ENCODE results near the gene USP2. TPM values are rescaled to one million over a fixed set of nuclear protein-coding genes. Genes with fewer than 3 reads are reported as not detected.

USP2 gene
- total RNA-seq, 1 experiment from 2014 or later: 5.7 TPM

GRCh38 chr11:119338965-119339588 is 42.4 kb downstream of the USP2 start:
- DNase-seq: peak; percentile 40

More at GRCh38 chr11:119338965-119339588, 42.4 kb downstream of the USP2 start:
- no peaks in the 10 kb centered on the region for H3K9me3 ChIP-seq (ENCODE audit: control insufficient read depth, low read depth, low read length)
- H3K79me2 ChIP-seq (ENCODE audit: insufficient read depth, low read length): peaks cover 13% of the 10 kb centered on the region; the same call in 1 of the 2 replicates
- no peak overlapping the region for H2AK5ac ChIP-seq (ENCODE audit: insufficient read length, low read length)
- Mint-ChIP-seq H3K36me3 (ENCODE audit: insufficient read depth in 1 of 3, low read depth in 3 of 3) (peaks cover 13 to 18% (median 15%) of the 10 kb centered on the region in 3 experiments), H3K4me3 (peak overlapping the region; percentile 38 to 99), H3K27ac (no peak overlapping the region), H3K4me1 (peaks cover 43 to 65% of the 10 kb centered on the region in 2 experiments), H3K9me3 (no peaks in the 10 kb centered on the region; a peak in 1 of 5 replicates), H3K27me3 (ENCODE audit: low read depth) (peaks cover 50% of the 10 kb centered on the region)
- no peak overlapping the region for H3K4ac ChIP-seq (ENCODE audit: low read depth, low read length)
- no peak overlapping the region for H3T11ph ChIP-seq (ENCODE audit: low read length)
- no peak overlapping the region for H2BK5ac ChIP-seq (ENCODE audit: insufficient read length, low read length)
- no peak overlapping the region for H2BK20ac ChIP-seq (ENCODE audit: low read depth, low read length, poor library complexity, severe bottlenecking)
- H3K9ac ChIP-seq (ENCODE audit: extremely low read depth, insufficient read length, low read length): no peak overlapping the region
- no peak overlapping the region for H4K91ac ChIP-seq (ENCODE audit: insufficient read length, low read depth, low read length)
- no peak overlapping the region for H2BK120ac ChIP-seq (ENCODE audit: low read depth, low read length, poor library complexity, severe bottlenecking)
- H3K4me2 ChIP-seq (ENCODE audit: insufficient read depth, insufficient read length, low read length): peak overlapping the region; percentile 56
- H3K27ac ChIP-seq (ENCODE audit: insufficient read length, low read depth, low read length): no peak overlapping the region
- no peak overlapping the region for H3K56ac ChIP-seq (ENCODE audit: insufficient read length, low read depth, low read length)
- no peak overlapping the region for H2BK15ac ChIP-seq (ENCODE audit: low read depth, low read length)
- H3K23me2 ChIP-seq (ENCODE audit: insufficient read length, low read depth, low read length, poor library complexity, severe bottlenecking): peaks cover 28% of the 10 kb centered on the region
- no peak overlapping the region for H3K23ac ChIP-seq (ENCODE audit: insufficient read length, low read depth, low read length)
- H2AFZ ChIP-seq (ENCODE audit: low read length): no peak overlapping the region
- no peak overlapping the region for H4K5ac ChIP-seq (ENCODE audit: insufficient read length, low read depth, low read length)
- peaks cover 16% of the 10 kb centered on the region for H3K27me3 ChIP-seq (ENCODE audit: insufficient read depth, low read length)
- peaks cover 9% of the 10 kb centered on the region for H3K79me1 ChIP-seq (ENCODE audit: insufficient read depth, low read depth, low read length, poor library complexity, severe bottlenecking)
- H2BK12ac ChIP-seq (ENCODE audit: insufficient read length, low read depth, low read length): no peak overlapping the region
- no peak overlapping the region for H3K14ac ChIP-seq (ENCODE audit: insufficient read depth, low read length)
- WGBS (ENCODE audit: extremely low coverage, insufficient read length, low lambda C conversion rate): no CpG with 5 or more reads among the region's 11 CpGs
- no peak overlapping the region for H4K8ac ChIP-seq (replicated peaks; ENCODE audit: insufficient read length, low read depth, low read length)
- no peaks in the 10 kb centered on the region; the same call in 1 of the 2 replicates for H3K4me1 ChIP-seq (ENCODE audit: insufficient read depth, low read length)
- TF ChIP-seq CTCF (conservative IDR thresholded peaks at IDR 0.05): no peak
- H3K18ac ChIP-seq (ENCODE audit: insufficient read length, low read depth, low read length): no peak overlapping the region
- H4K20me1 ChIP-seq (ENCODE audit: control insufficient read depth, insufficient read depth, insufficient read length): no peaks in the 10 kb centered on the region
